Inflammatory macrophage (primary cell): ENCODE measurements around the gene RFNG.

ENCODE experiments used
- DNase-seq, 2 donors: peaks; one replicate each; pipeline ENCODE4 v3.0.0-alpha.2; 2020 to 2022

The RFNG gene

GRCh38 chr17:82058230-82058854 lies 6.7 kb upstream of the RFNG start:
- no peak for DNase-seq

- no peak for DNase-seq
Observed at GRCh38 chr17:82056729-82057621, 5.4 kb upstream of the RFNG start.

GRCh38 chr17:82055965-82056728 lies 4.5 kb upstream of the RFNG start:
- no peak for DNase-seq

DNA sequence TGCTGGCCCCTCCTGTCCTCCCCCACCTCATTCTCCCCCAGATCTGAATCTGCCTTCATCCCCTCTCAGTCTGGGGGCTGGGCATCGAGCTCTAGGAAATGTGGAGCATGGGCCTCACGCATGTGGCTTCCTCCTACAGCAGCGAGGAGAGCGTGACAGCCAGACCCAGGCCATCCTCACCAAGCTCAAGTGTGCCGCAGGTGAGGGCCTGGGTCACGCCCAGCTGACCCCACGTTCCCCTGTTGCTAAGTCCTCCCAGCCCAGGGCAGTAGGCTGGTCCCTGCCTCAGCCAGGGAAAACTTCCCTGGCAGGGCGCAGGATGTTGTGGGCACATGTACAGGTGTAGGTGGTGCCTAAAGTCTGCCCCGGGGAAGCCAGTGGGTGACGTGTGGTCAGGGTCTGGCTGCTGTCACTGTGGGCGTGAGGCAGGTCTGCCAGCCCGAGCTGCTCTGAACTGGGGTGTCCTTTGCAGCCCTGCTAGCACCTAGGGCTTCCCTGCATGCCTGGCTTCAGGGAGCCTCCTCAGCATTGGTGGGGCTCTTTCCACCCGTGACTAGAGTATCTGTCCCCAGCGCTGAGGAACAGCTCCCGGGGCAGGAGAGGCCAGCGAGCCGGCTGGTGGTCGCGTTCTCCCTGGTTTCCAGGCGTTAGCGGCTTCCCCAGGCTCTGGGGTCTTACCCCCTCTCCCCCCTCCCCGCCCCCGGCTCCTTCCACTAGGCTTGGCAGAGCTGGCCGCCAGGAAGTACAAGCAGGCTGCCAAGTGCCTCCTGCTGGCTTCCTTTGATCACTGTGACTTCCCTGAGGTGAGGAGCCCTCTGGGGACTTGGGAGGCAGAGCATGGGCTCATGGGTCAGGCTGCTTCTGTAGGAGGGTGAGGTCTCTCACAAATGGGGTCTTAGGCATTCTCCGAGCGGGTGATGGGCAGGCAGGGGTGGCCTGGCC lies 3.7 kb upstream of the RFNG start:
- no peak for DNase-seq

DNA sequence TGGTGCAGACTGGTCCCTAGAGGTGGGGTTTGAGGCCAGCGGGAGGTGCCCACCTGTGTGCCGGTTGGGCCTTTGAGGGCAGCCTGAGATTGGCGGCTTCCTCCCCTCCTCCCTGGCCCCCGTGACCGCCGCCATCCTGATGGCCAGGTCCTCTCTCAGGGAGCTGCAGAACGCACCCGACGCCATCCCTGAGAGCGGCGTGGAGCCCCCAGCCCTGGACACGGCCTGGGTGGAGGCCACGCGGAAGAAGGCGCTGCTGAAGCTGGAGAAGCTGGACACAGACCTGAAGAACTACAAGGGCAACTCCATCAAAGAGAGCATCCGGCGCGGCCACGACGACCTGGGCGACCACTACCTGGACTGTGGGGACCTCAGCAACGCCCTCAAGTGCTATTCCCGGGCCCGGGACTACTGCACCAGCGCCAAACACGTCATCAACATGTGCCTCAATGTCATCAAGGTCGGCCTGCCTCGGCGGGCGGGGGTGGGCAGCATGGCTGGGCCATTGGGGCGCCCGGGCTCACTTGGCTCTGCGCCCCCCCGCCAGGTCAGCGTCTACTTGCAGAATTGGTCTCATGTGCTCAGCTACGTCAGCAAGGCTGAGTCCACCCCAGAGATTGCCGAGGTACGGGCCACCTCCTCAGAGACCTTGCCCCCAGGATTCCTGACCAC lies 2.9 kb upstream of the RFNG start:
- DNase-seq = no peak

DNA sequence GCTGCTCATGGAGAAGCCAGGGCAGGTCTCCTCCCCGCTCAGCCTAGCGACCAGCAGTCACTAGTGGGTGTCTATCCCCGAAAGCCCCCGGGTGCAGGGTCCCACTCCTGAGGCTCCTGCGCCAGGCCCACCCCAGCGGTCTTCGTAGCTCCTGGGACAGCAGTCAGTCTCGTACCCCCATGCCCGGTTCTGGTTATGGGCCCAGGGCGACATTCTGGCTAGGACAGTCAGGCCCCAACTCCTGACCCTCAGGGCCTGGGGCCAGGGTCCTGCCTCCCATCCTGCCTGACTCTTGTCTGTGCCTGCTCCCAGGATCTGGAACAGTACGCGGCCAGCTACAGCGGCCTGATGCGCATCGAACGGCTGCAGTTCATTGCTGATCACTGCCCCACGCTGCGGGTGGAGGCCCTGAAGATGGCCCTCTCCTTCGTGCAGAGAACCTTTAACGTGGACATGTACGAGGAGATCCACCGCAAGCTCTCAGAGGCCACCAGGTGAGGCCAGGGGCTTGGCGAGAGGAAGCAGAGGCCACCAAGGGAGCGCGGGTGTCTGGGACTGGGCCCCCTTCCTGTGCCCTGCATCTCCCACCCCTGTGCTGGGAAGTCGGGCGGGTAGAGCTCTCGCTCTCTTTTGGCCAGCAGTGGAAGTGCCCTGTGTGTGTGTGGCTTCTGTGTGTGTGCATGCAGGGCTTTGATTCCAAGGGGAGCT lies 2.1 kb upstream of the RFNG start:
- no peak for DNase-seq

GRCh38 chr17:82053130-82053529 lies 1.5 kb upstream of the RFNG start:
- no peak for DNase-seq

GRCh38 chr17:82052638-82053059 lies 1.0 kb upstream of the RFNG start:
- no peak for DNase-seq

DNA sequence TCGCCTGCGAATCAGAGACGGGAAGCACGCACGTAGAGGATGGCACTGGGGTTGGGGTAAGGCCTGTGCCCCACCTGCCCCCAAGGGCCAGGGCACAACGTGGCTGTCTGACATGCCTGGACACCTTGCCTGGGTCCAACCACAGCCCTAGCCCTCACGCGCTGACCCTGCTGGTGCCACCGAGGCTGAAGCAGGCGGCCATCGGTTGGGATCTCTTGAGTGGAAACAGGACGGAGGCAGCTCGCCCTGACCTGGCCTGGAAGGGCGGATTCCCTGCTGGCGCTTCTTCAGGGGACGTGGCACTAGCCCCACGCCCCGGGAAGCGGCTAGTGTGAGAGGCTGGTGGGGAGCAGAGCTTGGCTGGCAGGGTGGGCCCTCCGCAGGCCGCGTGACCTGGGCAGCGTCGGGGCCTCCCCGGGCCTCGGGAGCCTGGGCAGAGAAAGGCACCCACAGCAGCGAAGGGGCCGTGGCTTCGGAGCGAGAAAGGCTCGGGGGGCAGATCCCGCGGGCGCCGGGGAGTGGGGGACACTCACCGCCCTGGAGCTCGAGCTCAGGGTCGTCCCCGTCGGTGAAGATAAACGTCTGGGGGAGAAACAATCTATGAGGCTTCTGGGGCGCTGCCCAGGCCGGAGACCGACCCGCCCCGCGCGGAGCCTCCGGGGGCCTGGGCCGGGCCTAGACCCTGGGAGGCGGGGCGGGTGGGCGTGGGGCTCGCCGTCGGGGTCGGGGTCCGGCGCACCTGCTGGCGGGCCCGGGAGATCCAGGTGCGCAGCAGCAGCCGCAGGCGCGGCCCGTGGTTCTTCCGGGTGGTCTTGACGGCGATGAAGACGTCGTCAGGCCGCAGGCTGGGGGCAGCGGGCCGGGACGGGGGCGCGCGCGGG lies 610 bp downstream of the RFNG start:
- DNase-seq = no peak

- no peak for DNase-seq
Observed at GRCh38 chr17:82050152-82050760, 1.4 kb downstream of the RFNG start.

GRCh38 chr17:82049521-82049971 lies 2.1 kb downstream of the RFNG start:
- DNase-seq = no peak

- DNase-seq = no peak
Observed at GRCh38 chr17:82049106-82049505, 2.5 kb downstream of the RFNG start.

DNA sequence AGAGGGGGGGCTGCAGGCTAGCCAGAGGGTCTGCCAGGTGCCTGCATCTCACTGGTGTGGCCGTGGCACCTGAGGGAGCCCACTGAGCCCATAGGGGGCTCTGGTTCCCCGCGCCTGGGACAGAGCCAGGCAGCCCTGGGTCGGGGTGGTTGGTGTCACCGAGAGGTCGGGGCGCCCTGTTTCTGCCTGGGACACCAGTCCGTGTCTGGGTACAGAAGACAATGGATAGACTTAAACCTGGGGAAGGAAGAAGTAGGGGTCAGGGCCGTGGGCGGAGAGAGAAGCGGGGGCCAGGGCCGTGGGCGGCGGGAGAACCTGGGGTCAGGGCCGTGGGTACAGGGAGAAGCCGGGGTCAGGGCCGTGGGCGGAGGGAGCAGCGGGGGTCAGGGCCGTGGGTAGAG lies 3.0 kb downstream of the RFNG start:
- no peak for DNase-seq

DNA sequence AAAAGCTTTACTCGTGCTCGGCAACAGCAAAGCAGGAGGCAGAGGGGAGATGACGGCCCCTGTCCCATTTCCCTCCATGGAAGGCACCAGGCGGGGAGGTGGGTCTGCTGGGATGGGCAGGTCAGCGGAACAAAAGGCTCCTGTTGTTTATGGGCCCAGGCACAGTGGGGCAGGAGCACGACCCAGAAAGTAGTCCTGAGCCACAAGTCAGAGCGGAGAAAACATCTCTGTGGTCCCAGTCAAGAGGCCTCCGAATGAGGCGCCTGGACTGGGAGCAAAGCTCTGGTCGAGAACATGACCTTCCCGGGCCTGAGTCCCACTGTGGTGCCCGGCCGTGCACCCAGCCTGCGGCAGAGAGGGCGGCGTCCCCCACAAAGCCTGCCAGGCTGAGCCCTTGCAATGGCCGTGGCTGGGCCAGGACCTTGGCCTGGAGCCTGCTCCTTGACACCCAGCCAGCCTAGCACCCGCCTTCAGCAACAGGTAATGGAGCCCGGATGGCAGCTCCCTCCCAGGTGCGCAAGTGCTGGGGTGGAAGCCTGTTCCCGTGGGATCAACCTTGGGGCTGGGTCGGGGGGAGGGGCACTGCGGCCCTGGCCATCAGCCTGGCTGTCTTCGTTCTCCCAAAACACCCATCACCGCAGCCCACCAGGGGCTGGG lies 3.6 kb downstream of the RFNG start:
- no peak for DNase-seq

DNA sequence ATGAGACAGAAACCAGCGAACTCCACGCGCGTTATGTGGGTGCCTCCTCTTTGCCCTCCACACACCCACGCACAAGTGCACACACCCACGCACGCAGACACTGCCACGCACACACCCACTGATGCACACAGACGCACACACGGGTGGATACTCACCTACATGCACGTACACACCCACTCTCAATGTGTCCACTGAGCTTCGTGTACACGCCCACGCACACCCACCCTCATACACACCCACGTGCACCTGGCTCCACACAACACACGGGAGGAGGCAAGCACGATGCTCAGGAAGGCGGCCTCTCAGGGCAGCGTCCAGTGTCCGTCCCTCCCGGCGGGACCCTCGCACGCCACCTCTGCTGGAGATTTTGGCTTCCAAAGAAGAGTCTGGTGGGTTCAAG lies 4.2 kb downstream of the RFNG start:
- no peak for DNase-seq

- DNase-seq = no peak
Observed at GRCh38 chr17:82046903-82047302, 4.7 kb downstream of the RFNG start.

- no peak for DNase-seq
Observed at GRCh38 chr17:82045936-82046484, 5.6 kb downstream of the RFNG start.

DNA sequence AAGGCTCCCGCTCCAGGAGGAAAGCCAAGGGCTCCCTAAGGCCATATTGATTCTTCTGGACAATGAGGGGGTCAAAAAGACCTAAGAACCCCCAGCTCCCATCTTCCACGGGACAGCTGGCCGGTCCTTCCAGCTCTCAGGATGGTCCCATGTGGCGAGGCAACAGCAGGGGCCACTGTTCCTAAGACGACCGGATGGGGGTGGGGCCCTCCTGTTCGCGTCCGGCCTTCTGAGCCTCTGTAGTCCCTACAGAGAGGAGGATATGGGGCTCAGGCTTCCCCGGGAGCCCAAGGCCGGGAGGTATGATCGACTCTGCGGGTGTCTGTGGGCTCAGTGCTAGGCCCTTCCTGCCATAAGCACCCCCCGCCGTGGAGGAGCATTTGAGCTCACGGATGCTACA lies 8.1 kb downstream of the RFNG start:
- DNase-seq = no peak

DNA sequence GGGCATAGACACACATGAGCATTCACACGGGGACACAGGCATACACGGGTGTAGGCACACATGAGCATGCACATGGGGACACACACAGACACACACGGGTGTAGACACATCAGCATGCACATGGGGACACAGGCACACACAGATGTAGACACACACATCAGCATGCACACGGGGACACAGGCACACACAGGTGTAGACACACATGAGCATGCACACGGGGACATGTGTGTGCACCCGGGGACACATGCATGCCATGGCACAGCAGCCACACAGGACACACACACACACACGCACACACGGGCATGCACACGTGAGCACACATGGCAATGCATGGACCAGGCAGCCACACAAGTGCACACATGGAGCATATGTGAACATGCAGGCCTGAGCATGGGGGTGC lies 9.0 kb downstream of the RFNG start:
- DNase-seq = no peak
